GM20431 (cell line): ENCODE measurements around the gene MVB12B.

Experiments
- in situ Hi-C: fragments of 300-500 bp; cut with MseI, MboI; formaldehyde crosslinking; loops from one replicate; pipeline ENCODE4 v1.15.0; 2020; ENCODE audit warnings: low sequenced_read_pairs; ENCODE audit not compliant: unreplicated experiment

The MVB12B gene

DNA sequence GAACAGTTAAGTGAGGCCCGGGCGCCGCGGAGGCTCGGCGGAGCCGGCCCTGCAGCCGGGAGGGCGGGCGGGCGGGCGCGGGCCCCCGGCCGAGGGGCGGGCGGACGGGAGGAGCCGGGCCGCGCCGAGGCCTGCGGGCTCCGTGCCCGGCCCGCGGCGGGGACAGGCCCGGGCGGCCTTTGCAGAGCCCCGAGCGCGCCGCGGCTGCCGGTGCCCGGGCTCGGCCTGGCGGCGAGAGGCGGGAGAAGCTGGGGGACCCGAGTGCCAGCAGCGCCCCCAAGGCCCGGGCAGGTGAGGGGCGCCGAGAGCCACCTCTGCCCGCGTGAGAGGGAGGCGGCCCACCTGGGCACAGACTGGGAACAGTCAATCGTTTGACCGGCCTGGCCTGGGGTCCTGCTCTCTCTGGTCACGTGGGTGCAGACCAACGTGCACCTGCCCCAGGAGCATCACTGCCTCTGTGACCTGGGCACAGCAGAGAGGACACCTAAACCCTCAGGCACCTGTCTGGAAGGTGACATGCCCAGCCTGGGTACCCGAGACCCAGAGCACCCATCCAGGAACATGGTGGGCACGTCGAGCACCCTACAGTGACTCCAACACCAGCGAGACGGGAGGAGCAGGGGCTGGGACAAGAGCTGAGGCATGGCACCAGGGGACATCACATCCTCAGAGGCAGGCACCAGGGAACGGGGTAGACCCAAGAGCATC is 531 bp downstream of the MVB12B start:
- in situ Hi-C loops = no loop called here

DNA sequence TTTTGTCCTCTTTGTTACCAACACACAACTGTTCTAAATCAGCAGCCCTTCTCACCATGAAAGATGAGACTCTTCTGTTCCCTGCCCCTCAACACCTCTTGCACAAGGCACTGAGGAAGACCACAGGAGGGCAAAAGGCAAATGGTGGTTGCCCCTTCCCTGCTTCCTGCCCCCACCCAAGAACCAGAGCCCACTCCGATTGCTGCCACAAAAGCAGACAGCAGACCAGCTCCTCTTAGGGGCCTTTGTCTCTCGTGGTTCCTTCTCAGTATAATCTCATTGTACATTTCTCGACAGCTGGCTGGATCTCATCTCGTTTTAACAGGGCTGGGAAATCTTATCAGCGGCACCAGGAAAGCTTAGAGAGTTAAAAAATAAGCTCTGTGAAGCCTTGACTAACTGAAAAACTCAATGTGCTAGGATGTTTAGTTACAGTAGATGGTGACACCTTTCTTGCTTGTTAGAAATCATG is 1.1 kb downstream of the MVB12B start:
- in situ Hi-C loops = no loop called here

DNA sequence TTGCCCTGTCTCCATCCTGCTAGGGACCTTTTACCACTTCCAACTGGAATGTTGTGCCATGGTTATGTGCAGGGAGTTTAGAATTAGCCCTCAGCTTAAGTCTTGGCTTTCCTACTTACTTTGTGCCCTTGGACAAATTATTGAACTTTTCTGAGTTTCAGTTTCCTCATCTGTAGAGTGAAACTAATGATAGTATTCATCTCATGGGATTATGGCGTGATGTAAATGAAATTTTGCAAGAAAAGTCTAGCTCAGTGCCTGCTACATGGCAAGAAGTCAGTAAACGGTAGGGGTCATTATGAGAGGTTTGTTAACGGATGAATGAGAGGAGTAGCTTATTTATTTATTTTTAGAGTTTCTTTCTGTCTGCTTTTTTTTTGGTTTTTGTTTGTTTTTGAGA is 1.8 kb downstream of the MVB12B start:
- in situ Hi-C loops = no loop called here

DNA sequence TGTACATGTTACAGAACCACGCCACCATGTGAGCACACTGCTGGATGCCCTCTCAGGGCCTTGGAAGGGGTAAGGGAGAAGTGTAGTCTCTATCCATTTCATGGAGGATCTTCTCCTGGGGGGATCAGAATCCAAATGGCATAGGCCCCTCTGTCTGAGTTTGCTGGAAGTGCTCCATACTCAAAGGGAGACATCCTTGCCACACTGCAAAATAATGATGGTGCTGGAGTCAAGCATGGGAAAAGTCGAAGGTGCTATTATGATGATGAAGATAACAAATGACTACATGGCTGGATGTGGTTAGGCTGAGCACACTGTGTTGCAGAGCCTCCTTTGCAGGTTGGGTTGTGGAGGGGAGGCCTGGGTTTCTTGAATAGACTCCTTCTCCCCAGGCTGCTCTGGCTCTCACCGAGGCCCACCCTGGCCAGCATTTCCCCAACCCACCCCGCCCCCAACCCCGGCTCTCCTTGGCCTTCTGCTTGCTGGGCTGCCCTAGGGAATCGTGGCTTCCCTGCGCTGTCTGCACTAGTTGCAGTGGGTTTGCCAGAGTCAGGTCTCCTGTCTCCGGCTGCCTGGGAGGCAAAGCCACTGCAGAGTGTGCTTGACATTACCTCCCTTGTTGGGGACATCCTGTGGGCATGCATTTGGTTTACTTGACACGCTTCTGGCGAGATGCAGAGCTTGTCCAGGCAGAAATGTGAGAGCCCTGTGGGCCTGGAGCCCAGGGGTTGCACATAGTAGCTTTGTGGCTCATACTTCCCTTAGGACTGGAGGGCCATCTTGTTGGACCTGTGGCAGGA is 3.0 kb downstream of the MVB12B start:
- in situ Hi-C loops = no loop called here

DNA sequence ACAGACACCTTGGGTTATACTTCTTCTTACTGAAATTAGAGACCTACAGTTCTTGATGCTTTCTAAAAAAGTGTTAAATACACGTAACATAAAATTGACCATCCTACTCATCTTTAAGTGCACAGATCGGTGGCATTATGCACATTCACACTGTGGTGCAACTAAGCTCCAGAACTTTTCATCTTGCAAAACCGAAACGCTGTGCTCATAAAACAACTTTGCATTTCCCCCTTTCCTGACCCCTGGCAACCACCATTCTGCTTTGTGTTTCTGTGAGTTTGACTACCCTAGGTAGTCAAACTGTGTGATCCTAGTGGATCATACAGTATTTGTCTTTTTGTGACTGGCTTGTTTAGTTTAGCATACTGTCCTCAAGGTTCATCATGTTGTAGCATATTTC is 3.9 kb downstream of the MVB12B start:
- in situ Hi-C loops = no loop called here

DNA sequence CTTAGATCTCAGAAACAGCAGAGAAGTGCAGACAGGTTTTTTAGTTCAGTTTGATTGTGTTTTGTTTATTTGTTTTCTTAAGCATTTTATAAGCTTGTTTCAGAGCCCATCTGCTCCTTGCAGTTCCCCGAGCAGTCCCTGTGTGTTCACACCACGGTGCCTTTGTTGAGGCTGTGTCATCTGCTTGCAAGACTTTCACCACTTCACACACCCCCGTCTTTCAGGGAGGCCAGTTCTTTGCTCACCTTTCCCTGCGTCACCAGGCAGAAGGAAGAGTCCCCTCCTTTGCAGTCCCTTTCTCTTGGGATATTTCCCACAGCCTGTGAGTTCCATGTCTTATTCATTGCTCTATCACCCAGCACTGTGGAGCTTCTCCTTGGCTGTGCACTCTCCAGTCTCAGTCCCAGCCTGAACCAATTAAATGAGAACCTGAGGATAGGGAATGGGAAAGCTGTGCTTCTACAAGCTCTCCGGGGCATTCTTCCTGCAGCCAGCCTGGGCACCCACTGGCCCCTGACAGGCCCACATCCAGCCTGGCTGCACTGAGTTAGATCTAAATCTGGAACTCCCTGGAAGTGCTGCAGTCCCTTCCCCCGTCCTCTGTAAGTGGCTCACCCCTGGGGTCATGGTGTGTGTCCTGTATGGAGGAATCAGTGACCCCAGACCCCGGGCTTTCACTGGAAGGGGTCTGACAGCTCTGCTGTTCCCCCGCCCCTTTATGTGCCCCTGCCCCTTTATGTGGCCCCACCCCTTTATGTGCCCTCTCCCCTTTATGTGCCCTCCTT is 5.5 kb downstream of the MVB12B start:
- in situ Hi-C loops = no loop called here

DNA sequence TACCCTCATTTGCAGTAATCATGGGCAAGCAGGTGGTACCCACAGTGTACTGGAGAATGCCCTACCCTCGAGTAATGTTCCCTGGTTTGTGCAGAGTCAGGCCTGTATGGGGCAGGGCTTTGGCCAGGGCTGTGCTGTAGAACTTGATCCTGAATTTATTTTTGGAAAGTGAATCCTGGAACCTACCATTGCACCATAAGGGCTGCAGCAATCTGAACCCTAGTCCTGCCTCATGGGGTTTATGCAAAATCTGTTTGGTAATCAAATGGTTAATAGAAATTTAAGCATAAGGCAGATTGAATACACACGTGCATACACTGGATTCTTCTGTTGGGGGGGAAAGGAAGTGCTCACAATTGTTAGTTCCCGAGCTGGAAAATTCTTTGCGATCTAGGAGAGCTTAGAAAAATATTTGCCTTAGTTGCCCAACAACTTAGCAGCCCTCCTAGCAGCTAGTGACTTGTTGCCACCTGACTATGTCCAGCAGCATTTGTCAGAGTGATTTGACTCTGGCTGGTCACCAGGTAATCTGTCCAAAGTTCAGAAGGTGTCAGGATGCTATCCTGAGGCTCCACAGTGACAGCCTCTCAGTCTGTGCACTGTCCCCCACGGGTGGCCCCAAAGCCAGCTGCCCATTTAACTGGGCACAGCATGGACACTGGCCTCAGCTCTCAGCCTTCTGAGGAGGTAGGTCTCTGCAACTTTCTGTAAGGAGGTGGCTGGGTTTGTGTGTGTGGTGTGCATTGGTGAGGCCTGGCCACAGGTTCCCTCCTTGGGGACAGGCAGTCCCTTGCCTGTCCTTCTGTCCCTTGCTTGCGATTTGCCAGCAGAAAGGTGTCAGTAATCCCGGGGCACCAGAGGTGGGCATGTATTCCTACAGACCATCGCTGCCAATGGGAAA is 8.3 kb downstream of the MVB12B start:
- in situ Hi-C loops = no loop called here

DNA sequence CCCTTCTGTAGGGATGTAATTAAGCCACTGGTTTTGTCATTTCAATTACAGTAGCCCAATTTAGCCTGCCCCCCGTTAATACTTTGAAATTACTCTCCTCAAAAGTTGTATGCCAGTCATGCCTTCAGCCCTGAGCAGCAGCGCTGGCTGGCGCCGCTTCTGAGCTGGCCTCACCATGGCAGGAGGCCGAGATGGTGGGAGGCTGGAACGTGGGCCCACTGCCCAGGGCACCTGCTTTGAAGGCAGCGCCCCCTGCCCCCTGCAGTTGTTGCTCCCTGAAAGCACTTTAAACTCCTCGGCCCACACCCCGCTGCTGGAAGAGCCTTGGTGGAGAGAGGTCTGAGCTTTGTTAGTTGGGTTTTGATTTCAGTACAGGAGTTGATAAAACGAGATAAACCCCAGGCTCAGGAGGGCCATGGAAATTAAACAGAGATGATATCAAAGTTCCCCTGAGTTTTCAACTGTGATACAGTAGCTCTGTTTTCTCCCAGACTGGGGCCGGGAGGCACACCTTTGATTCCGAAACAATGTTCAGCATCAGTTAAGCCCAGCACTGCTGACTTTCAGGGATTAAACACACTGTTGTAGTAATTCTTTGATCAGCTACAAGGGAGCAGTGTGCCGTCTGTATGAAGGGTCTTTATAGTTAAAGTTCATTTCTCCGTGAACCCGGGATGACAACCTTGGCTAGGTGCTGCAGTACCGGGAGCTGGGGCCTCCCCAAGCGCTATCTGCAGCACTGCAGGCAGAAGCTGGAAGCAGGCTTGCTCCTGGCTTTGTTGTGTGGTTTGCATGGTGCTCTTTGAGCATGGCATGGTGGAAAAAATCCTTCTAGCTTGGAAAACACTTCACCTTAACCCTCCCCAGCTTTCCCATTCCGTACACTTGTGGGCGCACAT is 9.5 kb downstream of the MVB12B start:
- in situ Hi-C loops = no loop called here

DNA sequence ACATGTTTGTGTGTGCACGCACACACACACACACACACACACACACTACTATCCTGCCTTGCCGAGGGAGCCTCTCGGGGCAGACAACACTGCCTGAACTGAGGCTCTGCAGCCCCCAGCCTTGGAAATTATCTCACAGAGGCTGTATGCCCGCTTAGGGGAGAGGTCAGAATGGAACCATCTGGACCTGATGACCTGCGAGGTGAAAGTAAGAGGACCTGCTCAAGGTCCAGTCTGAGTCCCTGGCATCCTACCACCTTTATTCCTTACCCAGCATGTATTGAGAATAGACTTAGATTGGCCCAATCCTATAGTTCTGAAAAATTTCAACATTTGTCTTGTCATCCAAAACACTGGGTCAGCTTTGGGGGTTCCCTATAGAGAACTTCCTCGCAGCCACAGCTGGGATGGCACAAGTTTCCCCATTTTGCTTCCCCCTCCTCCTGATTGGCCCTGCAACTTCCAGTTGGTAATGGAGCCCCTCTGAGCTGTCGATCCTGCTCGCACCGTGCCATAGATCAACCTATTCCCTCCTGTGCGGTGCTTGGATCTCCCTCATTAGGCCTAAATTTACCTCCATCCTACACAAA is 10.2 kb downstream of the MVB12B start:
- in situ Hi-C loops = no loop called here

DNA sequence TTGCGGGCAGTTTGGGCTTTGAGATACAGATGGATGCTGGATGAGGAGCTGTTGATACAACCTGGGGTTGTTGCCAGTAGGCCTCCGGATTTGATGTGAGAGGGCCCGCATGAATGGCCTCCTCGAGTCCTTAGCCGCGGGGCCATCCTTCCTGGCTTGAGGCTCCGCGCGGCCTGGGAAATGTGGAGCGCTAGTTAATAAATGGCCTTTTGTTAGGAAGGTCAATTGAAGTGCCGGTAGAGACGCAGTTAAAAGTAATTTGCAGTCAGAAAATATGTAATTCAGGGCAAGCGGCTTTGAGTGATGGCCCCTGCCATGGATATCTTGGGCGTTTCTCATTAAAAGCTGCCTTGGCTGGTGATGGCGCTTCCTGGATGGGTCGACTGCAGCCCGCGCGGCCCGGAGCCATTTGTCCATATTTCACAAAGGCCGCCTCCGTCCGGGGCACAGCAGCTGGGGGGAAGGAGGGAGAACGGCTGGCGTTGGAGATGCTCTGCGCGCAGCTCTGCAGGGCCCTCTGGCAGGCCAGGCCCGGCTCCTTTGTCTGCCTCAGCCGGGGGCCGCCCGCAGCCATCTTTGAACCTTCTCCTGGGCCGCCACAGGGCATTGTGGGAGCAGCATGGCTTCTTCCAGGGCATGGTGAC is 11.2 kb downstream of the MVB12B start:
- in situ Hi-C loops = no loop called here

DNA sequence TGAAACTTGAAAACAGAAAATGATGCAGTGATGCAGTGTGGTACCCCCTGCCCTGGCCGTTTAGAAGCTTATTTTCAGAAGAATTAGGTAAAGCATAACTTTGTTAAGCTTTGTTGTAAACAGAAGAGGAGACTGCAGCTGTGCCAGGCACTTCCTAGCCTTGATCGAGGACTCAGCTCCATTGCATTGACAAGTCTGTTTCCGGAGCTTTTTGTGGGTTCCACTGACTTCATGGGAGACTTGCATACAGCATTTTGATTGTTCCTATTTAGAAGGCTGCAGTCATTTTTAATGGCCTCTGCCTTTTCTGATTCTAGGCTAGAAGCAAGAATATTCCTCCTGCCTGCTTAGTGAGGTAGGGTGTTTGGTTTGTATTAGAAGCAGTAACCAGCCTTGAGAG is 12.3 kb downstream of the MVB12B start:
- in situ Hi-C loops = no loop called here

DNA sequence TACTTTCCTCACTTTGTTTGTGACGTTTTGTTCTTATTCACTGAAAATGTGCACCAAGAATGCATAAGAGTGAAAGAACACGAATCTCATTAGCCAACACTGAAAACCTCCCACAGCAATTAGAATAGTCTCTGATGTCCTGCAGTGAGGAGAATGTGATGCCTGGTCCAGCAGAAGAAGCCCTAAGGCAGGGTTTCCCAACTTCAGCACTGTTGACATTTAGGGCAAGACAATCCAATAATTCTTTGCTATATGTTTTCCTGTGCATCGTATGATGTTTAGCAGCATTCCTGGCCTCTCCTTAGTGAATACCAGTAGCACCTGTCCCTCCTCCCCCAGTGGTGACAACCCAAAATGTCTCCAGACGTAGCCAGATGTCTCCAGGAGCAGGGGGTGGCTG is 14.8 kb downstream of the MVB12B start:
- in situ Hi-C loops = no loop called here

DNA sequence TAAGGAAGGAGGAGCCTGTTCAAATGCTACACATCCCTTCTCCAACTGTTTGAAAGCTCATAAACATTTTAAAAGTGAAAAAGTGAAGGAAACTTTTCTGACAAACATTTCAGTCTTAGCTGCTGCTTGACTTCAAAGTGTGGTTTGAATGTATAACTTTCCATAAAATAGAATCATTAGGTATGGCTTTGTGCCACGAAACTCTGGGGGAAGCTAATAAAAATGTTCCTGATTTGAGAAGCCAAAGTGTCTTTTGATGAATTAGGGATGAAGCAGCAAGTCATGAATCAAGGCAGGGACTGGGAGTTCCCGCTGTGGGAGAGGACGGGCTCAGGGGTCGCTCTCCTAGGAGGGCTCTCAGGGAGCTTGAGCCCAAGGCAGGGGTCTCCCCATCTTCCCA is 15.3 kb downstream of the MVB12B start:
- in situ Hi-C loops = no loop called here

DNA sequence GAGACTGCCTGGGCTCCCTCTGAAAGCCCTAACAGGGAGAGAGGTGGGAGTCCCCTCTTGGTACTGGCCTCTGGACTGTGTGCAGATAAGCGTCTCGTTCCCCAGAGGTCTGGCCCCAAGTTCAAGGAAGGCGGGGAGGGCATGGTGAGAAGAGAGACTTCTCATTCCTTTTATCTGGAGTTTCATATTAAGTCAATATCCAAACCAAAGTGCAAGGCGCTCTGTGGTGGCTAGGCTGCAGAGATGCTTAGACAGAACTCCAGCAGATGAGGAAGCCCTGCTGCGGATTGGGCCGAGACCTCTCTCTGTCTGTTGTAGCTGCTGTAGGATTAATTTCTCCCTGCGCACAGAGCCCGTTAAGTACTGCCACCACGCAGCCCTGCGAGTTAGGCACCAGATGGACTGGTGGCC is 16.0 kb downstream of the MVB12B start:
- in situ Hi-C loops = no loop called here

DNA sequence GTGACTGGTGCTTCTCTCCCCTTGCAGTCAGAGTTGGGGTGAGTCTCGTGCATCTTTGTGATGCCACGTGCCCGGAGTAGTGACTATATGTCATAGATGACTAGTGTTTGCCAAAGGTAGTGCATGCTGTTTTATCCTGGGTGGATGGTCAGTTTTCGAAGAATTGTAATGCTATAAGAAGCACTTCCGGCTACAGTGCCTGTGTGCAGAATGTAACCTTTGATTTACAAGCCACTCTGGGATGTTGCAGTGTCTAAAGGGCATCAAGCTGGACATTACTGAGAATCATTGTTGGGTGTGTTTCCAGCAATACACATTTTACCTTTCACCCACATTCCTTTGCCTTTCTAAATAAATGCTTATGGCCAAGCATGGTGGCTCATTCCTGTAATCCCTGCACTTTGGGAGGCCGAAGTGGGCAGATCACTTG is 16.7 kb downstream of the MVB12B start:
- in situ Hi-C loops = no loop called here

DNA sequence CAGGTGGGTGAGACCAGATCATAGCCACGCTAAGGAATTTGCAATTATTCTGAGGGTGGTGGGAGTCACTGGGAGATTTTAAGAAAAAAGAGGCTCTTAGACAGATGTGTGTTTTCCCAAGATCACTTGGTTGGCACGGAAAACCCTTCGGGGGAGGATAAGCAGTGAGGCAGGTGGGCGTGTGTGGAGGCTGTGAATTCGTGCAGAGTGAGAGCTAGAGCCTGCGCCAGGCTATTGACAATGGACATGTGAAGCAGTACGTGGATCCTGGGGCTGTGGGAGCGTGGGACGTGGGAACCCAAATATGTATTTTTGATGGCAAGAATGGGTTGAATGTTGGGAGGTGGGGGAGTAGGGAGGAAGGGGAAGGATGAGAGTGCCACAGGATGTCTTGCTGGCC is 19.4 kb downstream of the MVB12B start:
- in situ Hi-C loops = no loop called here

DNA sequence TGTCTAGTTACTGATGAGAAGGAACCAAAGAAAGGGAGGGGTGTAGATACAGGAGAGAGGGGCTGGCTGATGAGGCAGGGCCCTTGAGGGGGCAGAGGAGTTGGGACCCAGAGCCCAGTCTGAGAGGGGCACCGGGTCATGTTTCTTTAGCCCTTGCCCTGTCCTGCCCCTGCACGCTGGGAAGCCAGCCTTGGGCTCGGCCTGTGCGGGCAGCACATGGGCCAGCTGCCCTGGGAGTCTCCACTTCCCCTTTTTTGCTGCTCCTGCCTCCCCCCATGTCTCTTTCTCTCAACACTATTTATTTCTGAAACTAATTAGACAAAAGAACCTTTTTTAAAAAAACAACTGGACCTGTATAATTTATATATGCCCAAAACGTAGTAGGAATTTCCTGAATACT is 20.5 kb downstream of the MVB12B start:
- in situ Hi-C loops = no loop called here
